ENCODE results near the gene ACAT1.
"Not testable (repeated sequence)": the region's sequence is repeated elsewhere in the genome, so short reads cannot be mapped to it uniquely, and the experiment has no call there.

The ACAT1 gene

DNA sequence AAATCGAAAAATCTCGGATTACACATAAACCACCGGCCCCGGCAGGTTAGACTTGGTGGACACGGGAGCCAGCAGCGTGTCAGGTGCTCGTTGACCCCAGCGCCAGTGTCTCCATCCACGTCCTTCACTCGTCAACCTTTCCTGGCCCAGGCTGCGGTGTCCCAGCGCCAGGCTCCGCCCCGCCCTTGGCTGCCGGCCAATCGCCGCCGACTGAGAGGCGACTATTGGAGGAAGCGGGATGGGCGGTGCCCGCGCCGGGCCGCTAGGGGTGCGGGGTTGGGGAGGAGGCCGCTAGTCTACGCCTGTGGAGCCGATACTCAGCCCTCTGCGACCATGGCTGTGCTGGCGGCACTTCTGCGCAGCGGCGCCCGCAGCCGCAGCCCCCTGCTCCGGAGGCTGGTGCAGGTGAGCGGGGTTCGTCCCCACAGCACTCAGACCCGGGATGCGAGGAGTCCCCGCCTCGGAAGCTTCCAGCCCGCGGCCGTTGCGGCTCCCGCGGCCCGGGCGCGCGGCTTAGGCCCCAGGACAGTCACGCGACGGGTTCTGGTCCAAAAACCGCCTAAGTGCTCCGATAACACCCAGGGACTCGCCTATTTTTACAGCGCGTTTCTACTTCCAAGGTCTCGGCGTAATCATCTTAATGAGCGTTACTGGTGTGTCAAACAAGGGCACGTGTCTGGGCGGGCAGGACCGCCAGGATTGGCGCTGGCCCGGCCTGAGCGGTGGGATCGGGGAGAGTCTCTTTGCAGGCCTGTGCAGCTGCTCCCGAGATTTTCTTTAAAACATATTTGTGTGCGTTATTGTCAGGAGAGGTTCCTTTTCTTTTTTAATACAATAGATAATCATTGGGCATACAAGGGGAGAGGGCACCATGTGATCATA lies at the start of gene ACAT1:
Gene ACAT1 (plus strand): TSS at position 294 of the 882 bp plus-strand sequence. CDS start 40 bp downstream, at position 334.
- peak; percentile 97 for DNase-seq

DNA sequence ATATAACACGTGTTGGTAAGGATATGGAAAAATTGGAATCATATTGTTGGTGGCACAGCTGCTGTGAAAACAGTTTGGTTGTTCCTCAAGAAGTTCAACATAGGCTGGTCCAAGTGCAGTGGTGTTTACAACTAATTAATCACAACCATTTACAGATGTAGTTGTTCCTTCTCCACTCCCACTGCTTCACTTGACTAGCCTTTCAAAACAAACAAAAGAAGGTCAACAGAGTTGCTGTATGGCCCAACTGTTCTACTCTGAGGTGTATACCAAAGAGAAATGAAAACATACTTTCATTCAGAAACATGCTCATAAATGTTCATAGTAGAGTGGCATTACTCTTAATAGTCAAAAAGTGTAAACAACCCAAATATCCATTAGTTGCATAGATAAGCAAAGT lies 36.6 kb upstream of the ACAT1 start:
- no peak for DNase-seq

DNA sequence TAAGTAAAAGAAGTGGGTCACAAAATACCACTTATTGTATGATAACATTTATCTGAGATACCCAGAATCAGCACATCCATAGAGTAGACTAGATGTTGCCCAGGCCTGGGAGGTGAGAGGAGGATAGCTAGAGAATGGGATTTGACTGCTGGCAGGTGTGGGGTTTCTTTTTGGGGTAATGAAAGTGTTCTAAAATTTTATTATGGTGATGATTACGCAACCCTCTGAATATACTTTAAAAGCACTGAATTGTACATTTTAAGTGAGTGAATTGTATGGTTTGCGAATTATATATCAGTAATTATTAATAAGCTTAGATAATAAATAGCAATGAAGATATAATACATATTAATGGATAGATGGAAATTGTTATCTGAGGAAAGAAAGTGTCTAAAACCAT lies 35.7 kb upstream of the ACAT1 start:
- DNase-seq: no peak

DNA sequence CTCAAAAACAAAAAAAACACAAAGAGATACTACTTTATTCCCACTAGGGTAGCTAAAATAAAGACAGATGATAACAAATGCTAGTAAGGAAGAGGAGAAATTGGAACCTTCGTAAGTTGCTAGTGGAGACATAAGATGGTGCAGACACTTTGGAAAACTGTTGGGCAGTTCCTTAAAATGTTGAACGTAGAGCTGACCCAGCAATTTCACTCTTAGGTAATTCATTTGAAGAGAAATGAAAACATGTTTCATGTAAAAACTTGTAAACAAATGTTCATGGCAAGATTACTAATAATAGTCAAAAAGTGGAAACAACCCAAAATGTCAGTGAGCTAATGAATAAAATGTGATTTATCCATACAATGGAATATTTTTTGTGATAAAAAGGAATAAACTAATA lies 29.2 kb upstream of the ACAT1 start:
- DNase-seq: no peak

DNA sequence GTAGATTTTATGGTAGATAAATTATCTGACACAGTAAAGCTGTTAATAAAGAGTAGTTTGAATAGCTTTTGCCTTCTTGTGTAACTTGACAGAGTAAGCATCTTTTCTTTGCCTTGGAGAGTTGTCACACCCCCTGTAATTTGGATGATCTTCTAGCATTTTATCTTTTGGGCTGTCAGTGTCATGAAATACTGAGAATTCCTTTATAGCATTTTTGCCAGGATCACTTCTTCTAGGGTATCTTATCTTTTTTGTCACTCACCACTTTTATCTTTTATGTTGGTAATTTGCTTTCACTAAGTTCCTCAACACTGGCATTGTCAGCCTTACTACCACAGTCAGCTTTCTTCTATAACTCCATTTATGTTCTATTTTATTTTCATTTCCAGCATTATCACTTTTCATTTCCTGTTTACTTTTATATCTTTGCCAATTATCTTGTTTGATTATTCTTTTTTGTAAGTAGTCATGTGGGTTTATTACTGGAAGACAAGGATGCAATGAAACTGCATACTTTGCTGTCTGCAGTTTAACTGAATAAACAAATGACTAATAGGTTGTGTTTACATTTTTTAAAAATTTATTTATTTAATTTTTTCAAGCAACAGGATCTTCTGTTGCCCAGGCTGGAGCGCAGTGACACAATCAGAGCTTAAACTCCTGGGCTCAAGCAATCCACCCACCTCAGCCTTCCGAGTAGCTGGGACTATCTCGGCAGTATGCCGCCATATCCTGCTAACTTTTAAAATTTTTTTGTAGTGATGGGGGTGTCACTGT lies 28.1 kb upstream of the ACAT1 start:
- no peak for DNase-seq

DNA sequence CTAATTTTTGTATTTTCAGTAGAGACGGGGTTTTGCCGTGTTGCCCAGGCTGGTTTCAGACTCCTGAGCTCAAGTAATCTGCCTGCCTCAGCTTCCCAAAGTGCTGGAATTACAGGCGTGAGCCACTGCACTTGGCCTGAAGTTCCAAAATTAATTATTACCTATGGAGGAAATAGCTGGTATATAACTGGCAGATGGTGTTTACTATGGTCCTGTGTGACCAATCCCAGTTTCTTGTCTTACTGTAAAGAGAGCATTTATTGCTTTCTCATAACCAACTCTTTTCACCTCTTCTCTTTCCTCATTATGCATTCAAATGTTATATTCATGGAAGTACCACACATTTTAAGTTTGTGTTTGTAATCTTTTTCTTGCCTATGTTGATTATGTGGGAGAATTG lies 24.2 kb upstream of the ACAT1 start:
- no peak for DNase-seq

DNA sequence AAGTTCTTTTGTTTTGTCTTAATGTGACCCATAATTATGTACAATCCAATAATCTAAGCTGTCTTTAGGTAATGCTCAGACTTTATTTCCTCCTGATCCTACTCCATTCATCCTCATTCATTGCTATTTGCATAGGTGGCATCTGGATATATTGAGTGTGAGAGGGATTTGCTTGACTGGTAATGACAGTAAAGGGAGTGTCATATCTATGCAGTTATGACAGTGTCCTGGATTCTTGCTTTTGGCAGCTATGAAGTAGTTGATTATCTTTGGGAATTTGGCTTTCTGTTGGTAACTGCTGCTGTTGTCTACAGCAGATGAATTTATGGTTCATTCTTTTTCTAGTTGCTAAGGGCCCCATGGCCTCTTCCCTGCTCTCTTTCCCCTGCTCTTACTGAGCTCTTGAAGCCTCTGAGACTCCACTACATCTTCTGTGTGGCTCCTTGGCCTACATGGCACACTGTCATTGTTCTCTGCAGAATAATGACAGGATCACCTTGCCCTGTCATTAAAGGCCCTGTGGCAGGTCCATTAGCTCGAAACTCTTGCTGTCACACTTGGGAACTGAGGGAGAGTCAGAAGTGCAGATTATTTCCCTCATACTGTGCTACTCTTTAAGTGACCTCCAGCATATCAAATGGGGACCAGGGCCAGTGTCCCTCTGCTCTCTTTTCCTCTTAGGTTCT lies 20.1 kb upstream of the ACAT1 start:
- no peak for DNase-seq

DNA sequence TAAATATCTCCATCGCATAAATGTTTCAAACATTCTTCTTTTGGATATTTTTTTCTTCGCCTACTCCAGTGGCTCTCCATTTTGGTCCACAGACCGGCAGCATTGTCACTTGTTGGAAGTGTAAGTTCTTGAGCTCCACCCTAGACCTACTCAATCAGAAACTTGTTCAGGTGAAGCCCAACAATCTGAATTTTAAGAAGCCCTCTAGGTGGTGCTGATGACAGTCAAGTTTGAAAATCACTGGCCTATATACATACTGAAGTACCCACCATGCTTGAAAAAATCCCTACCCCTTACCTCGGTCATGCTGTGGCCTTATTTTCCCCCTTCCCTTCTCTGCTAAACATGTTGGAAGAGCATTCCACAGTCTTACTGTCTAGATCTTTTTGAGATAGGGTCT lies 10.2 kb upstream of the ACAT1 start:
- no peak for DNase-seq

DNA sequence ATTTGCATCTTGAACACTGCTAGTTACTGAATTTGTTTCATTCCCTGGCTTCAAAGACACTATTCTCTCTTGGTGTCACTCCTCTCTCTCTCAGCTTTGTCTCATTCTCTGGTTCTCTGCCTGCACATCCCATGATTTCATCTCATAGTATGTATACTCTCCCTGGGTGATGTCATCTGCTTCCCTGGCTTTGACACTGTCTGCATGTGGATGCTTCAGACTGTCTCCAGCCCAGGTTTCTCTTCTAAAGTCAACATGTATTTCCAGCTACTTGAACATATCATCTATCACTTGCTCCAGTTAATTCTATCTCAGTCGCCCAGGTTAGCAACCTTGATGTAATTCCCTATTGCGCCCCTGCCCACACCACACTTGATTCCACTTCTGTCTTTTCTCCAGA lies 9.3 kb upstream of the ACAT1 start:
- DNase-seq: no peak

DNA sequence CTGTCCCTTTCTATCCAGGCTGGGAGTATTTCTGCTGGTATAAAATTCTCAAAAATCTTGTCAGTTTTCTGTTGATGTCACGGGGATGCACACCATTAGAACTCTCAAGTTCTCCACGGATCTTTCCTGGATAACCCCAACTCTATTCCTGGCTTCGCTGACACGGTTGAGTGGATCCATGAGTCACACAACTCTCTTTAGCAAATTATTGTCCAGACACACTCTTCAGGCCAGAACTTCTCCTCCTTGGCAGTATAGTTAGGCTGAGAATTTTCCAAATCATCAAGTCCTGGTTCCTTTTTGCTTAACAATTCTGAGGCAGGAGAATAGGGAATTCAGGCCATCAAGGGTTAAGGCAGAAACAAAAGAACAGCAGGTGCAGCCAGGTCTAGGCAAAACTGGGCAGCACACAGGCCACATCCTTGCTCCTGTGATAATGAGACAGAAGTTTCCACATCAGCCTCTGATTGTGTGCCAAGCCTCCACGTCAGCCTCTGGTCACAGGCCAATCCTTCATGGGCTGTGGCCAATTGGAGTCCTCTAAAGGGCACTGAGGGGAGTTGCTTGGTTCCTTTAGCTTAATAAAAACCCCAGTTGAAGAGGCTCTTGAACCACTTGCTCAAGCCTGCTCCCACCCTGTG lies 5.7 kb upstream of the ACAT1 start:
- peak; percentile 62 for DNase-seq

DNA sequence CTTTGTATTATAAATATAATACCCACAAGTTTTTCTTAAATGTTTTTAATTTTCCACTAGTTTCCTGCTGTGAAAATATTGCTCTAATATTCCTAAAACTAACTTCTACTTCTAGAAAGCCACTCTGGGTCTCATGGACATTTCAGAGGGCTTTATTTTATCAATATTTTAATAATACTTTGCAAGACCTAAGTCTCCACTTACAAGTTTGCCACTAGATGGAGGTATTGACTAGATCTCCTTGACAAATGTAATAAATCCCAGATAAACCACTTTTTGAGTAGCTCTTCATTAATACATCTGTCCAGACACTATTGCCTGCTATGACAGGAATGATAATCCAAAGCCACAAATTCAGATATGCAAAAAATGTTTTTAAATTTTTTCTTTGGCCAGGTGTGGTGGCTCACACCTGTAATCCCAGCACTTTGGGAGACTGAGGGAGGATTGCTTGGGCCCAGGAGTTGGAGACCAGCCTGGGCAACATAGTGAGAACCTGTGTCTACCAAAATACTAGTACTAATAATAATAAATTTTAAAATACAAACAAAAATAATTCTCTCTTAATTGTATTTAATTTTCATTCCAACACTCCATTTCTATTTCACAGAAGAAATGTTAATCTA lies 3.5 kb upstream of the ACAT1 start:
- peak; percentile 67 for DNase-seq

DNA sequence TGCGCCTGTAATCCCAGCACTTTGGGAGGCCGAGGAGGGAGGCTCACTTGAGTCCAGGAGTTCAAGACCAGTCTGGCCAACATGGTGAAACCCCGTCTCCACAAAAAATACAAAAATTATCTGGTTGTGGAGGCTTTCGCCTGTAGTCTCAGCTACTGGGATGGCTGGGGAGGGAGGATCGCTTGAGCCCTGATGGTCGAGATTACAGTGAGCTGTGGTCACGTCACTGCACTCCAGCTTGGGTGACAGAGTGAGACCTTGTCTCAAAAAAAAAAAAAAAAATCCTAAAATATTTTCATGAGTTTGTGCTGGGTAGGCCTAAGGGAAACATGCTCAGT lies 462 bp upstream of the ACAT1 start:
- DNase-seq: not testable (repeated sequence)

DNA sequence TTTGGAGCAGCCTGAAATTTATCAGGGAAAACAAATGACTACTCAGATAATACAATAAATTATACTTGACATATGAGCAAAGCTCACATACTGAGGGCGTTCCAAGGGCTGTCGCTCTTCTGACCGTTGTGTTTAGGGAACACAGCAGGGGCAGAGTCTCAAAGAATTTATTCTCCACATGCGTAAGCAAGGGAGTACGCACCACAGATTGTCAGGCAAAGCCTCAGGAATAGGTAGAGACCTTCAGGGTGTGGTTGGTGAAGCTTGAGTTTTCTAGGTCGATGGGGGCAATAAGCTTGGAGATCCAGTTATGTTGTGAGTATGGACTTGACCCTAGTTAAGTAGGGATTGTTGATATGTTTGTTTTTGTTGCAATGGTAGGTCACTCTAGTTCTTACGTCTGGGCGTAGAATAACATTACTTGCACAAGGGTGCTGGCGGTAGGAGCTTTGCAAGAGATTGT lies 830 bp downstream of the ACAT1 start:
- peak; percentile 81 for DNase-seq

DNA sequence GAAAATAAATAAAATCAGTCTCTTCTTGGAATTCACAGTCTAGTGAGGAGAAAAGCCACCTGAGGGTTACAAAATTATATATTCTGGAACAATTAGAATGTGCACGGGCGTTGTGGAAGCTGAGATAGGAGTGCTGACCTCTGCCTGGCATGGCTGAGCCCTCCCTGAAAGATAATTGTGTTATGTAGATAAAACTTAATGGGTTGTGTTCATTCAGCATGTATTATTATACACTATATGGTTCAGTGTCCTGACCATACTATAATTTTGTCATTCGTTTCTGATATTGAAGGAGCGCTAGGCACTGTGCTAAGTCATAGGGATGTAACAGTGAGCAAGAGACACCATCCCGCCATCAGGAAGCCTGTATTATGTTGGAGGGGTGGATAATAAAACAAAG lies 3.7 kb downstream of the ACAT1 start:
- no peak for DNase-seq

DNA sequence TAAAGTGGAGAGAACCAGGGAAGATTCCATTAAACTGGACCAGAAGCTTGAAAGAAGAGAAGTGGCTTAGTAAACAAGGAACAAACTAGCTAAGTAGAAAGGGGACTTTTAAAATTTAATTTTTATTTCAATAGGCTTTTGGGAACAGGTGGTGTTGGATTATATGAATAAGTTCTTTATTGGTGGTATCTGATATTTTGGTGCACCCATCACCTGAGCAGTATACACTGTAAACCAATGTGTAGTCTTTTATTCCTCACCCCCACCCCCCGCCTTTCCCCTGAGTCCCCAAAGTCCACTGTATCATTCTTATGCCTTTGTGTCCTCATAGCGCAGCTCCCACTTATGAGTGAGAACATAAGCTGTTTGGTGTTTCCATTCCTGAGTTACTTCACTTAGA lies 7.4 kb downstream of the ACAT1 start:
- no peak for DNase-seq

DNA sequence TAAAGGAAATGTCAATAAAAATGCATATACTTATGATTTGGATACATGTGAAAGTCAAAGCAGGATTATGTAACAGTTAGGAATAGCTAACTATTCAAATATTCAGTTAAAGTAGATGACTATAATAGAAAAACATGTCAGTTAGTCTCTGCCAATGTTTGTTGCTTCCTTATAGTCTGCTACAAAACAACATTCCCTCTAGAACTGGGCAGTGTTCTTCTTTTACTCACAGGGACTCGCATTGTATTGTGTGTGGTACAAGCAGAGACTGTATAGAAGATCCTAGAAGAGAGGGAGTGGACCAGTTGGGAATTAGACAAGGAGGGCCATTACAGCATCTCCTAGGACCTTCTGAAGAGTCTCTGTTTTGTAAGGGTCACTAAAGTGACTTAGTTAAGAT lies 10.6 kb downstream of the ACAT1 start:
- no peak for DNase-seq

DNA sequence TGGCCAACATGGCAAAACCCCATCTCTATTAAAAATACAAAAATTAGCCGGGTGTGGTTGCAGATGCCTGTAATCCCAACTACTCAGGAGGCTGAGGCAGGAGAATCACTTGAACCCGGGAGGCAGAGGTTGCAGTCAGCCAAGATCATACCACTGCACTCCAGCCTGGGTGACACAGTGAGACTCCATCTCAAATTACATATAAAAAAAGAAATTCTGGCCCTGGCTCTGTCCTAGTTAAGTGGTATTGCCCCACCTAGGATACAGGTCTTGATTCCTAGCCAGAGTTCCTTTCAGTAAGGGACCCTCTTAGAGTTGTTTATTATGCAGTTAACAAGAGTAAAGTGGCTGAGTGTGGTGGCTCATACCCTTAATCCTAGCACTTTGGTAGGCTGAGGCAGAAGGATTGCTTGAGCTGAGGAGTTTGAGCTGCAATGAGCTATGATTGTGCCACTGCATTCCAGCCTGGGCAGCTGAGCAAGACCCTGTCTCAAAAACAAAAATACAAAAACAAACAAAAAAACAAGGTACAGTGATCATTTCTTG lies 11.7 kb downstream of the ACAT1 start:
- not testable (repeated sequence) for DNase-seq

DNA sequence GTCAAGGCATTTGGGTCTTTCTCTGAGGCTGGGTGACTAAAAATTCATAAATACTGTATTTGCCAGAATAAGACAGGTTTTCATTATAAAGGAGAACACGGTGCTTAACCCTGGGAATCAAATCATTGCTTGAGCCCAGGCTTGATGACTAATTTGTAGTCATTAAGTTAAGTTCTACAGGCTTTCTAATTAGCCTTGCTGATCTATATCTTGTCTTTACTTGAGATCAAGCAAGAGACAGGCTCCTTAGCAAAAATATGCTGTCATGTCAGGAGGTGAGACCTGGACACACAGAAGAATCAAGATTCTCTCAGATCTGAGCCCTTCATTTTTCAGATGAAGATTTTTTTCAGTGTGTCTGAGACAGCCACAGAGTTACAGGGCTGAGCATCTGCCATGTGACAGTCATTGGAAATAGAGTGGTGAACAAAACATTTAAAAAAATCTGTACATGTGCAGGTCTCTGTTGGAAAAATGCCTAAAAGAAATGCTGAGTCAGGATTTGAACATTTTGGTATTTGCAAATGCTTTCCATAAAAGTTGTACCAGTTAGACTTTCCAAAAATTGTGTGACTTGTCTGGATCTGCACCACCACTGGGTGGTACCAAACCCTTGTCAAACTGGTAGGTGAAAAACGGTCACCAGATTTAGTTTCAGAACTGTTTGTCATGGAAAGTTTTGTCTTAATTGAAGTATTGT lies 14.6 kb downstream of the ACAT1 start:
- no peak for DNase-seq

DNA sequence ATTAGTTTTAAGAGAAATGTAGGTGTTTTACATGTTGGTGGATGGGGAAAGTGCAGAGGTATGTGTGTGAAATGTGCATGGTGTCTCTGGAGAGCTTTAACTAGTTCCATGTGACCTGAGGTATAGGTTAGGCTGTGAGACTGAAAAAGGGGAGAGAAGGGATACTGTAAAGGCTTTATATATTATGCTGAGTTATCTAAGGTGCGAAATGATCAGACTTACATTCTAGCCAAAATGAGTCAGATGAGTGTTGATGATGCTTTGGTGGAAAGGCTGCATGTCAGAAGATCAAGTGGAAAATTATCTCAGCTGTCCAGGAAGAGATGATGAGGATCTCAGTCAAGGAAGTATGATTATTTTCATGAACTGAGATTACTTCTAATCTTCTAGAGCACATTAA lies 15.8 kb downstream of the ACAT1 start:
- no peak for DNase-seq

DNA sequence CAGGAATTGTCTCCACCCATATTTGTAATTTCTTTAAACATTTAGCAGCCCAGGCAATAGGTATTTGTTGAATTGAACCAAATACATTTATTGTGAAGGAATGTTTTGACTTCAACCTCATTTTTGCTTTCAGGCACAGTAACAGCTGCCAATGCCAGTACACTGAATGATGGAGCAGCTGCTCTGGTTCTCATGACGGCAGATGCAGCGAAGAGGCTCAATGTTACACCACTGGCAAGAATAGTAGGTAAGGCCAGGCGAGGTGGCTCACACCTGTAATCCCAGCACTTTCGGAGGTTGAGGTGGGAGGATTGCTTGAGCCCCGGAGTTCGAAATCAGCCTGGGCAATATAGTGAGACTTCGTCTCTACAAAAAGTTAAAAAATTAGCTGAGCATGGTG lies 20.9 kb downstream of the ACAT1 start:
- no peak for DNase-seq

DNA sequence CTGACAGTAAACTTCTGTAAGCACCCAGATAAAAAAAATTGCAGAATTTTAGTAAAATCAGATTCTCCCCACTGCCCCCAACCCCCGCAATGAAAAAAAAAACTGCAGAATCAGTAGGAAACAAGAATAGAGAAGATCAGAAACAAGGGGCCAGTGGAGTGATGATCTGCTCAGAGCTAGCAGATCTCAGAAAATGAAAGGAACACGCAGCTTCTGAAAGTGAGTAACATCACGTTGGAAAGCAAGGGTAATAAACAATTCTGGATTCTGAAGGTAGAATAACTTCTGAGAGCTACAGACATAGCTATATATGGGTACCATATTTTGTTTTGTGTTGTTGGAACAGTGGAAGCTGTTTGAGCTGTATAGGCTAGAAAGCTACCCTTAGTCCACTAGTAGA lies 23.2 kb downstream of the ACAT1 start:
- no peak for DNase-seq

DNA sequence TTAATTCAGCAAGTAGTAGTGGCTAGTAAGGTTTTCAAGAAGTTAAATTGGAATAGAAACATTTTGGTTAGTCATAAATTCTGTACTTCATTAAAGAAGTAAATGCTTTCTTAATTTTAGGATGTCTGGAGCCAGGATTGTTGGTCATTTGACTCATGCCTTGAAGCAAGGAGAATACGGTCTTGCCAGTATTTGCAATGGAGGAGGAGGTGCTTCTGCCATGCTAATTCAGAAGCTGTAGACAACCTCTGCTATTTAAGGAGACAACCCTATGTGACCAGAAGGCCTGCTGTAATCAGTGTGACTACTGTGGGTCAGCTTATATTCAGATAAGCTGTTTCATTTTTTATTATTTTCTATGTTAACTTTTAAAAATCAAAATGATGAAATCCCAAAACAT lies 25.8 kb downstream of the ACAT1 start:
- no peak for DNase-seq
